ENCODE data around the gene MANEAL. TPM values are rescaled to one million over a fixed set of nuclear protein-coding genes. Genes with fewer than 3 reads are reported as not detected.

Gene MANEAL
- total and polyA plus RNA-seq, 2 of the 13 experiments (the other 11 are each of a cell fraction or from before 2014, with no cell fraction given), result 20.8 to 26.4 TPM

DNA sequence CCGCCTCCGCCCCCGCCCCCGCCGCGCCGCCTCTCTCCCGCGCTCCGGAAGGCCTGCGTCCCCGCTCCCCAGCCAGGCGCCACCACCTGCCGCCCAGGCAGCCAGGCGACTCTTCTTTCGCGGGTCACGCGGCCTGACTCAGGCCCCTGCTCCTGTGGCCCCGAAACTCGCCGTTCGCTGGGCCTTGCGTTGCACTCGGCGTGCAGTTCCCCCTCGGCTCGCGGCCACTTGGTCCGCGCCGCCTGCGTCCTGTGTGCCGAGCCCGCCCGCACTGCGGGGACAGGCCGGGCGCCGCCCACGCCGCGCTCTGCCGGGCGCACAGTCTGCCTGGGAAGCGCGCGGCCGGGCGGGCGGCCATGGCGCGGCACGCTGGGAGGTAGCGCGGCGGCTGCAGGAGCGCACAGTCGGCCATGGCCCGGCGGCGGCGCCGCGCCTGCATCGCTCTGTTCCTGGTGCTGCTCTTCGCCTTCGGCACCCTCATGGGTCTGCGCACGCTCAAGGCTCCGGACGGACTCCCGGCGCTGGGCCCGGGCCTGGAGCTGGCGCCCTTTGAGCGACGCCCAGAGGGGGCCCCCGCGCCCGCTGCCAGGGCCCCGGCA is at the start of gene MANEAL (continued):
- TF ChIP-seq, protein P1, sequence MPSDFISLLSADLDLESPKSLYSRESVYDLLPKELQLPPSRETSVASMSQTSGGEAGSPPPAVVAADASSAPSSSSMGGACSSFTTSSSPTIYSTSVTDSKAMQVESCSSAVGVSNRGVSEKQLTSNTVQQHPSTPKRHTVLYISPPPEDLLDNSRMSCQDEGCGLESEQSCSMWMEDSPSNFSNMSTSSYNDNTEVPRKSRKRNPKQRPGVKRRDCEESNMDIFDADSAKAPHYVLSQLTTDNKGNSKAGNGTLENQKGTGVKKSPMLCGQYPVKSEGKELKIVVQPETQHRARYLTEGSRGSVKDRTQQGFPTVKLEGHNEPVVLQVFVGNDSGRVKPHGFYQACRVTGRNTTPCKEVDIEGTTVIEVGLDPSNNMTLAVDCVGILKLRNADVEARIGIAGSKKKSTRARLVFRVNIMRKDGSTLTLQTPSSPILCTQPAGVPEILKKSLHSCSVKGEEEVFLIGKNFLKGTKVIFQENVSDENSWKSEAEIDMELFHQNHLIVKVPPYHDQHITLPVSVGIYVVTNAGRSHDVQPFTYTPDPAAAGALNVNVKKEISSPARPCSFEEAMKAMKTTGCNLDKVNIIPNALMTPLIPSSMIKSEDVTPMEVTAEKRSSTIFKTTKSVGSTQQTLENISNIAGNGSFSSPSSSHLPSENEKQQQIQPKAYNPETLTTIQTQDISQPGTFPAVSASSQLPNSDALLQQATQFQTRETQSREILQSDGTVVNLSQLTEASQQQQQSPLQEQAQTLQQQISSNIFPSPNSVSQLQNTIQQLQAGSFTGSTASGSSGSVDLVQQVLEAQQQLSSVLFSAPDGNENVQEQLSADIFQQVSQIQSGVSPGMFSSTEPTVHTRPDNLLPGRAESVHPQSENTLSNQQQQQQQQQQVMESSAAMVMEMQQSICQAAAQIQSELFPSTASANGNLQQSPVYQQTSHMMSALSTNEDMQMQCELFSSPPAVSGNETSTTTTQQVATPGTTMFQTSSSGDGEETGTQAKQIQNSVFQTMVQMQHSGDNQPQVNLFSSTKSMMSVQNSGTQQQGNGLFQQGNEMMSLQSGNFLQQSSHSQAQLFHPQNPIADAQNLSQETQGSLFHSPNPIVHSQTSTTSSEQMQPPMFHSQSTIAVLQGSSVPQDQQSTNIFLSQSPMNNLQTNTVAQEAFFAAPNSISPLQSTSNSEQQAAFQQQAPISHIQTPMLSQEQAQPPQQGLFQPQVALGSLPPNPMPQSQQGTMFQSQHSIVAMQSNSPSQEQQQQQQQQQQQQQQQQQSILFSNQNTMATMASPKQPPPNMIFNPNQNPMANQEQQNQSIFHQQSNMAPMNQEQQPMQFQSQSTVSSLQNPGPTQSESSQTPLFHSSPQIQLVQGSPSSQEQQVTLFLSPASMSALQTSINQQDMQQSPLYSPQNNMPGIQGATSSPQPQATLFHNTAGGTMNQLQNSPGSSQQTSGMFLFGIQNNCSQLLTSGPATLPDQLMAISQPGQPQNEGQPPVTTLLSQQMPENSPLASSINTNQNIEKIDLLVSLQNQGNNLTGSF (CRISPR knock-in tag; IDR thresholded peaks at IDR 0.05), result peak; percentile 57; the same call in 1 of the 2 replicates
- TF ChIP-seq NFATC3 (CRISPR knock-in tag; IDR thresholded peaks at IDR 0.05) (no peak), ZBTB3 (CRISPR knock-in tag; IDR thresholded peaks at IDR 0.05; ENCODE audit: borderline replicate concordance, low read depth) (no peak), RFXANK (CRISPR knock-in tag; IDR thresholded peaks at IDR 0.05) (no peak), ZNF83 (CRISPR knock-in tag; IDR thresholded peaks at IDR 0.05; ENCODE audit: borderline replicate concordance) (peak; percentile 78; the same call in 1 of the 2 replicates), NAIF1 (CRISPR knock-in tag; IDR thresholded peaks at IDR 0.05; ENCODE audit: borderline replicate concordance) (no peak), WIZ (CRISPR knock-in tag; IDR thresholded peaks at IDR 0.05) (no peak), FOSL2 (CRISPR knock-in tag; IDR thresholded peaks at IDR 0.05) (no peak), MED8 (CRISPR knock-in tag; IDR thresholded peaks at IDR 0.05; ENCODE audit: insufficient replicate concordance) (no peak), ZNF562 (CRISPR knock-in tag; IDR thresholded peaks at IDR 0.05; ENCODE audit: borderline replicate concordance) (0 out of 2 replicates have a peak, but pooled peaks have one; percentile 22), BRD4 (CRISPR knock-in tag; IDR thresholded peaks at IDR 0.05) (peak; percentile 80; the same call in 1 of the 2 replicates), ZNF670 (CRISPR knock-in tag; IDR thresholded peaks at IDR 0.05; ENCODE audit: borderline replicate concordance) (no peak), MEIS2 (CRISPR knock-in tag; IDR thresholded peaks at IDR 0.05) (peak; percentile 50), FOXM1 (CRISPR knock-in tag; IDR thresholded peaks at IDR 0.05) (no peak), DNMT1 (CRISPR knock-in tag; IDR thresholded peaks at IDR 0.05) (no peak)
- TF ChIP-seq, protein P2, sequence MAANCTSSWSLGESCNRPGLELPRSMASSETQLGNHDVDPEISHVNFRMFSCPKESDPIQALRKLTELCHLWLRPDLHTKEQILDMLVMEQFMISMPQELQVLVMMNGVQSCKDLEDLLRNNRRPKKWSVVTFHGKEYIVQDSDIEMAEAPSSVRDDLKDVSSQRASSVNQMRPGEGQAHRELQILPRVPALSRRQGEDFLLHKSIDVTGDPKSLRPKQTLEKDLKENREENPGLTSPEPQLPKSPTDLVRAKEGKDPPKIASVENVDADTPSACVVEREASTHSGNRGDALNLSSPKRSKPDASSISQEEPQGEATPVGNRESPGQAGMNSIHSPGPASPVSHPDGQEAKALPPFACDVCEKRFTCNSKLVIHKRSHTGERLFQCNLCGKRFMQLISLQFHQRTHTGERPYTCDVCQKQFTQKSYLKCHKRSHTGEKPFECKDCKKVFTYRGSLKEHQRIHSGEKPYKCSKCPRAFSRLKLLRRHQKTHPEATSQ (CRISPR knock-in tag; IDR thresholded peaks at IDR 0.05; ENCODE audit: borderline replicate concordance), result no peak
- TF ChIP-seq, protein P3, sequence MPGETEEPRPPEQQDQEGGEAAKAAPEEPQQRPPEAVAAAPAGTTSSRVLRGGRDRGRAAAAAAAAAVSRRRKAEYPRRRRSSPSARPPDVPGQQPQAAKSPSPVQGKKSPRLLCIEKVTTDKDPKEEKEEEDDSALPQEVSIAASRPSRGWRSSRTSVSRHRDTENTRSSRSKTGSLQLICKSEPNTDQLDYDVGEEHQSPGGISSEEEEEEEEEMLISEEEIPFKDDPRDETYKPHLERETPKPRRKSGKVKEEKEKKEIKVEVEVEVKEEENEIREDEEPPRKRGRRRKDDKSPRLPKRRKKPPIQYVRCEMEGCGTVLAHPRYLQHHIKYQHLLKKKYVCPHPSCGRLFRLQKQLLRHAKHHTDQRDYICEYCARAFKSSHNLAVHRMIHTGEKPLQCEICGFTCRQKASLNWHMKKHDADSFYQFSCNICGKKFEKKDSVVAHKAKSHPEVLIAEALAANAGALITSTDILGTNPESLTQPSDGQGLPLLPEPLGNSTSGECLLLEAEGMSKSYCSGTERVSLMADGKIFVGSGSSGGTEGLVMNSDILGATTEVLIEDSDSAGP (CRISPR knock-in tag; IDR thresholded peaks at IDR 0.05; ENCODE audit: borderline replicate concordance), result no peak; the same call in 1 of the 2 replicates
- TF ChIP-seq, protein P4, sequence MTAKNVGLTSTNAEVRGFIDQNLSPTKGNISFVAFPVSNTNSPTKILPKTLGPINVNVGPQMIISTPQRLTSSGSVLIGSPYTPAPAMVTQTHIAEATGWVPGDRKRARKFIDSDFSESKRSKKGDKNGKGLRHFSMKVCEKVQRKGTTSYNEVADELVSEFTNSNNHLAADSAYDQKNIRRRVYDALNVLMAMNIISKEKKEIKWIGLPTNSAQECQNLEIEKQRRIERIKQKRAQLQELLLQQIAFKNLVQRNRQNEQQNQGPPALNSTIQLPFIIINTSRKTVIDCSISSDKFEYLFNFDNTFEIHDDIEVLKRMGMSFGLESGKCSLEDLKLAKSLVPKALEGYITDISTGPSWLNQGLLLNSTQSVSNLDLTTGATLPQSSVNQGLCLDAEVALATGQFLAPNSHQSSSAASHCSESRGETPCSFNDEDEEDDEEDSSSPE (CRISPR knock-in tag; IDR thresholded peaks at IDR 0.05), result peak; percentile 61
- TF ChIP-seq, protein P5, sequence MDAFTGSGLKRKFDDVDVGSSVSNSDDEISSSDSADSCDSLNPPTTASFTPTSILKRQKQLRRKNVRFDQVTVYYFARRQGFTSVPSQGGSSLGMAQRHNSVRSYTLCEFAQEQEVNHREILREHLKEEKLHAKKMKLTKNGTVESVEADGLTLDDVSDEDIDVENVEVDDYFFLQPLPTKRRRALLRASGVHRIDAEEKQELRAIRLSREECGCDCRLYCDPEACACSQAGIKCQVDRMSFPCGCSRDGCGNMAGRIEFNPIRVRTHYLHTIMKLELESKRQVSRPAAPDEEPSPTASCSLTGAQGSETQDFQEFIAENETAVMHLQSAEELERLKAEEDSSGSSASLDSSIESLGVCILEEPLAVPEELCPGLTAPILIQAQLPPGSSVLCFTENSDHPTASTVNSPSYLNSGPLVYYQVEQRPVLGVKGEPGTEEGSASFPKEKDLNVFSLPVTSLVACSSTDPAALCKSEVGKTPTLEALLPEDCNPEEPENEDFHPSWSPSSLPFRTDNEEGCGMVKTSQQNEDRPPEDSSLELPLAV (CRISPR knock-in tag; conservative IDR thresholded peaks at IDR 0.05; ENCODE audit: low read depth), result no peak

Measured in HepG2 (cell line).